Neural progenitor cell (in vitro differentiated cells): Measurements from ENCODE around the gene DOHH. TPM values are rescaled to one million over a fixed set of nuclear protein-coding genes. Genes with fewer than 3 reads are reported as not detected.
"Not testable (repeated sequence)": the region's sequence is repeated elsewhere in the genome, so short reads cannot be mapped to it uniquely, and the experiment has no call there.

ENCODE experiments used
- DNase-seq: peaks from one replicate; pipeline ENCODE4 v3.0.0-alpha.2; 2016; ENCODE audit warnings: low spot score
- H2AFZ ChIP-seq: fragments of 200-600 bp; sonication (generic); replicated peaks from 2 replicates; pipeline ENCODE4 v1.6.1; 2016; ENCODE audit warnings: antibody characterized with exemption
- H3F3A ChIP-seq: fragments of 200-600 bp; sonication (generic); 2 replicates; pipeline ENCODE4 v1.6.1; 2016; ENCODE audit warnings: antibody characterized with exemption, low read depth
- H3K27ac ChIP-seq: fragments of 200-600 bp; sonication (generic); 2 replicates; pipeline ENCODE4 v1.5.1; 2016; ENCODE audit warnings: mild to moderate bottlenecking
- H3K27me3 ChIP-seq: fragments of 200-600 bp; sonication (generic); 2 replicates; pipeline ENCODE4 v1.6.1; 2016; ENCODE audit warnings: mild to moderate bottlenecking, moderate library complexity
- H3K36me3 ChIP-seq: fragments of 200-600 bp; sonication (generic); 2 replicates; pipeline ENCODE4 v1.5.1; 2016
- H3K4me1 ChIP-seq: fragments of 200-600 bp; sonication (generic); 2 replicates; pipeline ENCODE4 v1.6.1; 2016; ENCODE audit warnings: mixed run types
- H3K4me2 ChIP-seq: fragments of 200-600 bp; sonication (generic); 2 replicates; pipeline ENCODE4 v1.6.1; 2016
- H3K4me3 ChIP-seq: fragments of 200-600 bp; sonication (generic); 2 replicates; pipeline ENCODE4 v1.5.1; 2016
- H3K79me2 ChIP-seq: fragments of 200-600 bp; sonication (generic); 2 replicates; pipeline ENCODE4 v1.6.1; 2016; ENCODE audit warnings: low read depth
- H3K9ac ChIP-seq: fragments of 200-600 bp; sonication (generic); 2 replicates; pipeline ENCODE4 v1.6.1; 2016
- H3K9me3 ChIP-seq: fragments of 200-600 bp; sonication (generic); 2 replicates; pipeline ENCODE4 v1.5.1; 2016; ENCODE audit warnings: low read depth
- H4K20me1 ChIP-seq: fragments of 200-600 bp; sonication (generic); 2 replicates; pipeline ENCODE4 v1.6.1; 2016; ENCODE audit warnings: low read depth
- H3K27ac Mint-ChIP-seq: 3 replicates; pipeline ENCODE4 v1.8.0; 2021; ENCODE audit warnings: mixed read lengths
- H3K27me3 Mint-ChIP-seq: 2 replicates; pipeline ENCODE4 v1.8.0; 2022; ENCODE audit warnings: low read depth, mild to moderate bottlenecking, inconsistent platforms, moderate library complexity, mixed read lengths; ENCODE audit not compliant: insufficient read depth
- H3K36me3 Mint-ChIP-seq: 3 replicates; pipeline ENCODE4 v1.8.0; 2021; ENCODE audit warnings: mixed read lengths
- H3K4me1 Mint-ChIP-seq: 3 replicates; pipeline ENCODE4 v1.8.0; 2021; ENCODE audit warnings: mixed read lengths
- H3K4me3 Mint-ChIP-seq: 3 replicates; pipeline ENCODE4 v1.8.0; 2021; ENCODE audit warnings: mild to moderate bottlenecking, moderate library complexity, mixed read lengths
- H3K9me3 Mint-ChIP-seq: 3 replicates; pipeline ENCODE4 v1.8.0; 2020; ENCODE audit warnings: mixed read lengths
- CTCF ChIP-seq: fragments of 200-600 bp; sonication (generic); IDR thresholded peaks from 2 replicates; pipeline ENCODE4 v1.5.1; 2017; ENCODE audit warnings: antibody characterized with exemption, mild to moderate bottlenecking
- EZH2 ChIP-seq: fragments of 200-600 bp; sonication (generic); IDR thresholded peaks from 2 replicates; pipeline ENCODE4 v1.6.1; 2017; ENCODE audit warnings: antibody characterized with exemption, mild to moderate bottlenecking, moderate library complexity
- EZH2phosphoT487 ChIP-seq: fragments of 200-600 bp; sonication (generic); IDR thresholded peaks from 2 replicates; pipeline ENCODE4 v1.6.1; 2017; ENCODE audit warnings: antibody characterized with exemption
- total RNA-seq: library from RNA; depleted of rRNA; stranded (reverse); fragments of >200 nt; gene quantifications from 2 replicates; pipeline ENCODE4 v1.2.3, GENCODE V29; 2015; ENCODE audit warnings: low replicate concordance

DOHH gene
- total RNA-seq, 1 donor from 2014 or later, result 0.69 TPM

- Histone ChIP-seq H3F3A (no peaks in the 10 kb centered on the region), H3K9ac (no peak overlapping the region), H3K27me3 (no peaks in the 10 kb centered on the region), H2AFZ (no peak overlapping the region), H3K27ac (no peak overlapping the region), H3K4me3 (no peak overlapping the region), H3K79me2 (no peaks in the 10 kb centered on the region), H4K20me1 (peaks cover 7% of the 10 kb centered on the region), H3K4me2 (no peak overlapping the region), H3K9me3 (no peaks in the 10 kb centered on the region), H3K4me1 (no peaks in the 10 kb centered on the region), H3K36me3 (no peaks in the 10 kb centered on the region)
- TF ChIP-seq CTCF (no peak), EZH2 (no peak), EZH2phosphoT487 (no peak)
- DNase-seq, result no peak
- H3K4me3 Mint-ChIP-seq, result no peak overlapping the region
- H3K36me3 Mint-ChIP-seq, result peaks cover 13% of the 10 kb centered on the region
- no peaks in the 10 kb centered on the region for H3K9me3 Mint-ChIP-seq
- peaks cover 4% of the 10 kb centered on the region for H3K27me3 Mint-ChIP-seq
- H3K4me1 Mint-ChIP-seq, result peaks cover 2% of the 10 kb centered on the region
- H3K27ac Mint-ChIP-seq, result no peak overlapping the region
Measured at GRCh38 chr19:3532154-3532786, 31.8 kb upstream of the DOHH start.

GRCh38 chr19:3531716-3532115, 31.2 kb upstream of the DOHH start:
- peaks cover 9% of the 10 kb centered on the region for H4K20me1 ChIP-seq
- no peak for DNase-seq
- Mint-ChIP-seq H3K4me1 (peaks cover 2% of the 10 kb centered on the region), H3K27ac (no peak overlapping the region), H3K4me3 (no peak overlapping the region), H3K36me3 (peaks cover 17% of the 10 kb centered on the region), H3K27me3 (peaks cover 4% of the 10 kb centered on the region), H3K9me3 (no peaks in the 10 kb centered on the region)
- no peaks in the 10 kb centered on the region for H3K9me3 ChIP-seq
- H3K9ac ChIP-seq, result no peak overlapping the region
- no peak overlapping the region for H2AFZ ChIP-seq
- no peak overlapping the region for H3K4me2 ChIP-seq
- no peaks in the 10 kb centered on the region for H3K36me3 ChIP-seq
- no peaks in the 10 kb centered on the region for H3K79me2 ChIP-seq
- no peaks in the 10 kb centered on the region for H3K4me1 ChIP-seq
- no peak overlapping the region for H3K4me3 ChIP-seq
- no peak overlapping the region for H3K27ac ChIP-seq
- TF ChIP-seq CTCF (no peak), EZH2 (no peak), EZH2phosphoT487 (no peak)
- H3F3A ChIP-seq, result no peaks in the 10 kb centered on the region
- H3K27me3 ChIP-seq, result no peaks in the 10 kb centered on the region

DNA sequence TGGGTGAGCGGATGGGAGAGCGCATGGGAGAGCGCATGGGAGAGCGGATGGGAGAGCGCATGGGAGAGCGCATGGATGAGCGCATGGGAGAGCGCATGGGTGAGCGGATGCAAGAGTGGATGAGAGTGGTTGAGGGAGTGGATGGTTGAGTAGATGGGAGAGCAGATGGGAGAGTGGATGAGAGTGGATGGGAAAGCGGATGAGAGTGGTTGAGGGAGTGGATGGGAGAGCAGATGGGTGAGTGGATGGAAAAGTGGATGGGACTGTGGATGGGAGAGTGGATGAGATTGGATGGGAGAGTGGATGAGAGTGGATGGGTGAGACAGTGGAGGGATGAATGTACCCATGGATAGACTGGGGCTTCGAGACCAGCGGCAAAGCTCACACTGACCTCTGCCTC, 29.9 kb upstream of the DOHH start:
- no peak overlapping the region for H3K27ac ChIP-seq
- no peak overlapping the region for H3K4me3 ChIP-seq
- H3K36me3 Mint-ChIP-seq, result peaks cover 14% of the 10 kb centered on the region
- H2AFZ ChIP-seq, result no peak overlapping the region
- no peak overlapping the region for H3K27ac Mint-ChIP-seq
- H3K4me3 Mint-ChIP-seq, result no peak overlapping the region
- TF ChIP-seq EZH2 (no peak), EZH2phosphoT487 (no peak), CTCF (no peak)
- no peak for DNase-seq
- H4K20me1 ChIP-seq, result peaks cover 16% of the 10 kb centered on the region
- H3K27me3 ChIP-seq, result no peaks in the 10 kb centered on the region
- no peak overlapping the region for H3K9ac ChIP-seq
- no peaks in the 10 kb centered on the region for H3K4me1 ChIP-seq
- H3K4me1 Mint-ChIP-seq, result no peaks in the 10 kb centered on the region
- H3K27me3 Mint-ChIP-seq, result no peaks in the 10 kb centered on the region
- no peak overlapping the region for H3K4me2 ChIP-seq
- no peaks in the 10 kb centered on the region for H3F3A ChIP-seq
- no peaks in the 10 kb centered on the region for H3K9me3 ChIP-seq
- H3K79me2 ChIP-seq, result no peaks in the 10 kb centered on the region
- H3K36me3 ChIP-seq, result no peaks in the 10 kb centered on the region
- H3K9me3 Mint-ChIP-seq, result no peaks in the 10 kb centered on the region

DNA sequence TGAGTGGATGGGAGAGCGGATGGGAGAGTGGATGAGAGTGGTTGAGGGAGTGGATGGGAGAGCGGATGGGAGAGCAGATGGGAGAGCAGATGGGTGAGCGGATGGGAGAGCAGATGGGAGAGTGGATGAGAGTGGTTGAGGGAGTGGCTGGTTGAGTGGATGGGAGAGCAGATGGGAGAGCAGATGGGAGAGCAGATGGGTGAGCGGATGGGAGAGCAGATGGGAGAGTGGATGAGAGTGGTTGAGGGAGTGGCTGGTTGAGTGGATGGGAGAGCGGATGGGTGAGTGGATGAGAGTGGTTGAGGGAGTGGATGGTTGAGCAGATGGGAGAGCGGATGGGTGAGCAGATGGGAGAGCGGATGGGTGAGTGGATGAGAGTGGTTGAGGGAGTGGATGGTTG, 28.8 kb upstream of the DOHH start:
- not testable (repeated sequence) for H3K9me3 ChIP-seq, H3K27ac Mint-ChIP-seq, H3K4me3 Mint-ChIP-seq, H3F3A ChIP-seq, H3K9ac ChIP-seq, H3K27ac ChIP-seq, H3K4me3 ChIP-seq, H3K36me3 ChIP-seq, H2AFZ ChIP-seq, H3K27me3 ChIP-seq, H3K9me3 Mint-ChIP-seq, H3K79me2 ChIP-seq, DNase-seq, H3K4me1 ChIP-seq, H3K4me1 Mint-ChIP-seq, H3K4me2 ChIP-seq, H3K27me3 Mint-ChIP-seq
- peaks cover 25% of the 10 kb centered on the region for H4K20me1 ChIP-seq
- H3K36me3 Mint-ChIP-seq, result peaks cover 15% of the 10 kb centered on the region
